Endodermal cell (in vitro differentiated cells): Measurements from ENCODE around the gene CYP3A4. TPM values are rescaled to one million over a fixed set of nuclear protein-coding genes. Genes with fewer than 3 reads are reported as not detected.

Source experiments
- DNase-seq: peaks from one replicate; pipeline ENCODE4 v3.0.0-alpha.2; 2017
- H3K27ac ChIP-seq: 2 replicates; pipeline ENCODE4 v1.5.1; 2013; ENCODE audit warnings: mild to moderate bottlenecking, low read depth, low read length, moderate library complexity
- H3K27me3 ChIP-seq: 2 replicates; pipeline ENCODE4 v1.6.1; 2013; ENCODE audit warnings: mild to moderate bottlenecking, low read length, moderate library complexity; ENCODE audit not compliant: insufficient read depth, control insufficient read depth, poor library complexity, severe bottlenecking
- H3K36me3 ChIP-seq: 2 replicates; pipeline ENCODE4 v1.7.0; 2013; ENCODE audit warnings: mild to moderate bottlenecking, low read length, moderate library complexity; ENCODE audit not compliant: control insufficient read depth, insufficient read depth
- H3K4me1 ChIP-seq: one replicate; pipeline ENCODE4 v1.7.0; 2013; ENCODE audit warnings: low read length; ENCODE audit not compliant: control insufficient read depth, insufficient read depth
- H3K4me3 ChIP-seq: 2 replicates; pipeline ENCODE4 v1.5.1; 2013; ENCODE audit warnings: mild to moderate bottlenecking, low read length, moderate library complexity
- H3K9ac ChIP-seq: 2 replicates; pipeline ENCODE4 v1.6.1; 2013; ENCODE audit warnings: mild to moderate bottlenecking, low read length, moderate library complexity; ENCODE audit not compliant: poor library complexity, severe bottlenecking; ENCODE audit errors: extremely low read depth
- H3K9me3 ChIP-seq: 2 replicates; pipeline ENCODE4 v1.6.1; 2013; ENCODE audit warnings: mild to moderate bottlenecking, low read length, moderate library complexity; ENCODE audit not compliant: control insufficient read depth
- H3K27ac Mint-ChIP-seq: 2 replicates; pipeline ENCODE4 v1.8.0; 2020; ENCODE audit warnings: mixed read lengths
- H3K27me3 Mint-ChIP-seq: 2 replicates; pipeline ENCODE4 v1.8.0; 2021; ENCODE audit warnings: mild to moderate bottlenecking, mixed read lengths; ENCODE audit not compliant: insufficient read depth
- H3K36me3 Mint-ChIP-seq: 2 replicates; pipeline ENCODE4 v1.8.0; 2020; ENCODE audit warnings: low read depth, mixed read lengths
- H3K4me1 Mint-ChIP-seq: 2 replicates; pipeline ENCODE4 v1.8.0; 2020; ENCODE audit warnings: mixed read lengths
- H3K4me3 Mint-ChIP-seq: 2 replicates; pipeline ENCODE4 v1.8.0; 2020; ENCODE audit warnings: mild to moderate bottlenecking, moderate library complexity, mixed read lengths
- H3K9me3 Mint-ChIP-seq: 2 replicates; pipeline ENCODE4 v1.8.0; 2020; ENCODE audit warnings: mild to moderate bottlenecking, mixed read lengths
- WGBS, 2 experiments: methylation state at CpG; one replicate each; pipeline versions ENCODE4 v1.1.5 to v1.1.7; 2013; ENCODE audit warnings: missing lambda C conversion rate in 2 of 2, mixed read lengths in 1 of 2; ENCODE audit not compliant: insufficient coverage in 1 of 2, insufficient read length in 1 of 2; 5-methylcytosine and 5-hydroxymethylcytosine counted together
- total RNA-seq, 2 donors: library from RNA; stranded (reverse); fragmentation: NEBNext Ultra II Directional in 1 of 2; extraction: Animal tissue kit (Norgen Biotek cat#: 25700) in 1 of 2; gene quantifications; 2 replicates in 1 of 2; 3 replicates in 1 of 2; pipeline ENCODE4 v1.2.1, GENCODE V29; 2021
- TF ChIP-seq, protein P1 (sequence below): fragments of 200-600 bp; sonication (generic); conservative IDR thresholded peaks from 2 replicates; pipeline ENCODE4 v1.5.0; 2021; ENCODE audit warnings: antibody characterized with exemption, mild to moderate bottlenecking

The CYP3A4 gene
- total RNA-seq, 2 donors from 2014 or later: 0.11 TPM; not detected in 1

DNA sequence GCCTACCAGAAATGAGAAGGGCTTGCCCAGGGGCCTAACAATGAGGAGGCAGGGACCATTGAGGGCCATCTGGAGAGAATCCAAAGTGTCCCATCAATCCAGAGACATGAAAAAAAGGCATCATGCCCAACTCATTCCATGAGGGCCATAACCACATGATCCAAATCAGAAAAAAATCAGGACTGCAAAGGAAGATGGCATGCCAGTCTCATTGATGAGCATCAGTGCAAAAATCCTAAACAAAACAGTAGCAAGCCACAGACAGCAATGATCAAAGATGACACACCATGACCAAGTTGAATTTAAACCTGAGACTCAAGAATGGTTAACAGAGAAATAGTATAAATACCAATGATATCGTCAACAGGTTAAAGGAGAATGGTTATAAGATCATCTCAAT is 7.0 kb upstream of the CYP3A4 start:
- Histone ChIP-seq H3K4me3 (no peak overlapping the region), H3K36me3 (no peaks in the 10 kb centered on the region), H3K27me3 (no peaks in the 10 kb centered on the region), H3K9ac (no peak overlapping the region), H3K9me3 (no peaks in the 10 kb centered on the region), H3K4me1 (no peaks in the 10 kb centered on the region), H3K27ac (no peak overlapping the region)
- H3K27ac Mint-ChIP-seq: no peak overlapping the region
- DNase-seq: no peak
- H3K9me3 Mint-ChIP-seq: no peaks in the 10 kb centered on the region
- H3K4me3 Mint-ChIP-seq: no peak overlapping the region
- no peaks in the 10 kb centered on the region for H3K36me3 Mint-ChIP-seq
- TF ChIP-seq, protein P1, sequence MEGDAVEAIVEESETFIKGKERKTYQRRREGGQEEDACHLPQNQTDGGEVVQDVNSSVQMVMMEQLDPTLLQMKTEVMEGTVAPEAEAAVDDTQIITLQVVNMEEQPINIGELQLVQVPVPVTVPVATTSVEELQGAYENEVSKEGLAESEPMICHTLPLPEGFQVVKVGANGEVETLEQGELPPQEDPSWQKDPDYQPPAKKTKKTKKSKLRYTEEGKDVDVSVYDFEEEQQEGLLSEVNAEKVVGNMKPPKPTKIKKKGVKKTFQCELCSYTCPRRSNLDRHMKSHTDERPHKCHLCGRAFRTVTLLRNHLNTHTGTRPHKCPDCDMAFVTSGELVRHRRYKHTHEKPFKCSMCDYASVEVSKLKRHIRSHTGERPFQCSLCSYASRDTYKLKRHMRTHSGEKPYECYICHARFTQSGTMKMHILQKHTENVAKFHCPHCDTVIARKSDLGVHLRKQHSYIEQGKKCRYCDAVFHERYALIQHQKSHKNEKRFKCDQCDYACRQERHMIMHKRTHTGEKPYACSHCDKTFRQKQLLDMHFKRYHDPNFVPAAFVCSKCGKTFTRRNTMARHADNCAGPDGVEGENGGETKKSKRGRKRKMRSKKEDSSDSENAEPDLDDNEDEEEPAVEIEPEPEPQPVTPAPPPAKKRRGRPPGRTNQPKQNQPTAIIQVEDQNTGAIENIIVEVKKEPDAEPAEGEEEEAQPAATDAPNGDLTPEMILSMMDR: no peak
- WGBS, 2 experiments: no CpG with 5 or more reads among the region's 1 CpG
- peaks cover 9% of the 10 kb centered on the region for H3K4me1 Mint-ChIP-seq
- H3K27me3 Mint-ChIP-seq: peaks cover 14% of the 10 kb centered on the region

DNA sequence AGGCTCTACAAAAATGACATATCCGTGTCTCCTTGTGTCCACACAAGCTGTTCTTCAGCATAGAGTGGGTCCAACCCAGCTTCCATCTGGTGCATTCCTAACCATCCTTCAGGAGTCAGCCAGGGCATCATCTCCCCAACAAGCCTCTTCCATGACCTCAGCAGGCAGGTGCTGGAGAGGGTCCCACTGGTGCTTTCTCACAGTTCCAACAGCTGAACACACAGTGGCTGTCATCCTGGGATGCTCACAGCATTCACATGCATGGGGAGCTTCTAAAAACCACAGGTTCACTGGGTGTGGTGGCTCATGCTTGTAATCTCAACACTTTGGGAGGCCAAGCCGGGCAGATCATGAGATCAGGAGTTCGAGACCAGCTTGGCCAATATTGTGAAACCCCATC is 6.4 kb upstream of the CYP3A4 start:
- Histone ChIP-seq H3K4me3 (no peak overlapping the region), H3K4me1 (no peaks in the 10 kb centered on the region), H3K9ac (no peak overlapping the region), H3K36me3 (no peaks in the 10 kb centered on the region), H3K9me3 (no peaks in the 10 kb centered on the region), H3K27ac (no peak overlapping the region), H3K27me3 (no peaks in the 10 kb centered on the region)
- no peak for DNase-seq
- H3K27me3 Mint-ChIP-seq: peaks cover 14% of the 10 kb centered on the region
- H3K9me3 Mint-ChIP-seq: no peaks in the 10 kb centered on the region
- no peaks in the 10 kb centered on the region for H3K36me3 Mint-ChIP-seq
- H3K27ac Mint-ChIP-seq: no peak overlapping the region
- TF ChIP-seq, protein P1: no peak
- no peak overlapping the region for H3K4me3 Mint-ChIP-seq
- H3K4me1 Mint-ChIP-seq: peaks cover 9% of the 10 kb centered on the region
- WGBS, 2 experiments: 90 to 94% methylated on average over 3 of the region's 3 CpGs

DNA sequence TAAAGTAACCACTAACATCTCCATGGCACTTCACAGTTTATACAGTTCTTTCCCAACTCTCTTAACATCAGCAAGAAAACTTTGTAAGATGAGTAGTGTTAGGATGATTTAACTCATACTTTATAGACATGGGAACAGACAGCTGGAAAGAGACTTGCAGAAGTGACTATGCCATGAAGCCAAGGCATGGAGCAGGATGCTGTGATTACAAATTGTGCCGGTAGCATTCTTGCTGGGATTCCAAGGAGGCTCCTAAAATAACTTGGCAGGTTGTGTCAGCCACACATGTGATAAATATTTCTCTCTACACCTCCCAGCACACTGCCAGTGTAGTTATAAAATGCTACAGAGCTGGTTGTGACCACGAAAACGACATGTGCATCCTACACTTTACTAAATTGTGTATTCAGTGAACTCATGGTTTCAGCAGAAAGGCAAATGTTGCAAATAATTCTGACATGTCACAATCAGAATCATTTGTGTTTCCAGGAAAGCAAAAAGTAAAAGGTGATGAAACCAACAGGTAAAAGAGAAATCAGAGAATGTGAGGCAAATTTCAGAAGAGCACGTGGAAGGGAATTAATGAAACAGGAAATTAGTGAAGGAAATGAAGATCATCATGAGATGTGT is 5.6 kb upstream of the CYP3A4 start:
- Histone ChIP-seq H3K9me3 (no peaks in the 10 kb centered on the region), H3K9ac (no peak overlapping the region), H3K27ac (no peak overlapping the region), H3K36me3 (no peaks in the 10 kb centered on the region), H3K27me3 (no peaks in the 10 kb centered on the region), H3K4me1 (no peaks in the 10 kb centered on the region), H3K4me3 (no peak overlapping the region)
- 74 to 86% methylated on average over 3 to 4 of the region's 4 CpGs for WGBS, 2 experiments
- TF ChIP-seq, protein P1: no peak
- DNase-seq: no peak
- H3K4me3 Mint-ChIP-seq: no peak overlapping the region
- H3K36me3 Mint-ChIP-seq: no peaks in the 10 kb centered on the region
- H3K27me3 Mint-ChIP-seq: peaks cover 17% of the 10 kb centered on the region
- H3K9me3 Mint-ChIP-seq: no peaks in the 10 kb centered on the region
- no peak overlapping the region for H3K27ac Mint-ChIP-seq
- peaks cover 9% of the 10 kb centered on the region for H3K4me1 Mint-ChIP-seq
